Stomach (tissue), 4 donors: ENCODE results near the gene ATP7B.

ENCODE experiments used
- CTCF ChIP-seq, 7 experiments: fragments of 450-650 bp in 4 of 7; fragments of 200-600 bp in 3 of 7; sonication (generic) in 3 of 7; IDR thresholded peaks; one replicate each; pipeline ENCODE4 v1.5.1; 2016 to 2019; ENCODE audit warnings: antibody characterized with exemption in 7 of 7, control low read depth in 2 of 7, mild to moderate bottlenecking in 1 of 7
- EP300 ChIP-seq: sonication (generic); formaldehyde crosslinking; IDR thresholded peaks from one replicate; pipeline ENCODE4 v1.6.1; 2017; ENCODE audit warnings: antibody characterized with exemption
- POLR2A ChIP-seq, 4 donors: fragments of 450-650 bp; IDR thresholded peaks; one replicate each; pipeline ENCODE4 v1.6.1; 2016; ENCODE audit warnings: antibody characterized with exemption in 4 of 4, control low read depth in 2 of 4, mild to moderate bottlenecking in 1 of 4, moderate library complexity in 1 of 4
- POLR2AphosphoS5 ChIP-seq, 3 donors: sonication (generic); formaldehyde crosslinking; IDR thresholded peaks; one replicate each; pipeline ENCODE4 v1.6.1; 2016; ENCODE audit warnings: antibody characterized with exemption in 3 of 3

- TF ChIP-seq CTCF (IDR thresholded peaks at IDR 0.05): no peak
- TF ChIP-seq POLR2A (IDR thresholded peaks at IDR 0.05): no peak
- no peak for TF ChIP-seq EP300
- TF ChIP-seq POLR2AphosphoS5 (IDR thresholded peaks at IDR 0.05): no peak
Measured at GRCh38 chr13:51931606-51932005, 79.6 kb downstream of the ATP7B start.
